OCI-LY3 (cell line): ENCODE results near the gene LHFPL6.
A peak's percentile ranks its signal among the peaks of the same experiment; 100 is the strongest.

Experiments
- H2AFZ ChIP-seq: fragments of 200-600, 300-600 bp; shearing (Covaris generic); 2 replicates; pipeline ENCODE4 v1.6.0; 2014; ENCODE audit warnings: antibody characterized with exemption, low read depth, low read length
- H3K27ac ChIP-seq: fragments of 200-600, 300-600 bp; sonication (generic); 2 replicates; pipeline ENCODE4 v1.5.1; 2014; ENCODE audit warnings: mild to moderate bottlenecking, low read length, moderate library complexity, mixed read lengths
- H3K27me3 ChIP-seq: fragments of 200-600, 300-600 bp; sonication (generic); 2 replicates; pipeline ENCODE4 v1.6.1; 2014; ENCODE audit warnings: low read depth, low read length, mixed read lengths
- H3K36me3 ChIP-seq: fragments of 200-600, 300-600 bp; sonication (generic); replicated peaks from 2 replicates; pipeline ENCODE3; 2014; ENCODE audit warnings: low read depth, low read length, mixed read lengths
- H3K4me1 ChIP-seq: fragments of 300-600, 200-600 bp; sonication (generic); 2 replicates; pipeline ENCODE4 v1.6.1; 2014; ENCODE audit warnings: low read length, mixed read lengths
- H3K4me2 ChIP-seq: fragments of 200-600, 300-600 bp; sonication (generic); 2 replicates; pipeline ENCODE4 v1.6.1; 2014; ENCODE audit warnings: low read length, mixed read lengths
- H3K4me3 ChIP-seq: fragments of 300-600, 200-600 bp; sonication (generic); 2 replicates; pipeline ENCODE4 v1.5.1; 2014; ENCODE audit warnings: antibody characterized with exemption, mild to moderate bottlenecking, low read length, moderate library complexity
- H3K79me2 ChIP-seq: fragments of 300-600, 200-600 bp; shearing (Covaris generic); 2 replicates; pipeline ENCODE4 v1.6.1; 2014; ENCODE audit warnings: mild to moderate bottlenecking, low read length, mixed read lengths
- H3K9ac ChIP-seq: fragments of 300-600, 200-600 bp; shearing (Covaris generic); 2 replicates; pipeline ENCODE4 v1.6.0; 2014; ENCODE audit warnings: mild to moderate bottlenecking, low read length, moderate library complexity
- H3K9me3 ChIP-seq: fragments of 200-600, 300-600 bp; shearing (Covaris generic); 2 replicates; pipeline ENCODE4 v1.6.1; 2014; ENCODE audit warnings: low read length, mixed read lengths; ENCODE audit not compliant: insufficient read depth
- H4K20me1 ChIP-seq: fragments of 200-600, 300-600 bp; sonication (generic); 2 replicates; pipeline ENCODE4 v1.6.1; 2016; ENCODE audit warnings: low read length, mixed read lengths; ENCODE audit not compliant: insufficient read depth
- CTCF ChIP-seq: fragments of 200-600, 300-600 bp; sonication (generic); IDR thresholded peaks from 2 replicates; pipeline ENCODE4 v1.5.1; 2014; ENCODE audit warnings: antibody characterized with exemption, low read length, low read depth
- EZH2phosphoT487 ChIP-seq: fragments of 200-600 bp; shearing (Covaris generic); IDR thresholded peaks from 2 replicates; pipeline ENCODE4 v1.6.1; 2018; ENCODE audit warnings: antibody characterized with exemption, mixed run types, low read depth

The LHFPL6 gene

DNA sequence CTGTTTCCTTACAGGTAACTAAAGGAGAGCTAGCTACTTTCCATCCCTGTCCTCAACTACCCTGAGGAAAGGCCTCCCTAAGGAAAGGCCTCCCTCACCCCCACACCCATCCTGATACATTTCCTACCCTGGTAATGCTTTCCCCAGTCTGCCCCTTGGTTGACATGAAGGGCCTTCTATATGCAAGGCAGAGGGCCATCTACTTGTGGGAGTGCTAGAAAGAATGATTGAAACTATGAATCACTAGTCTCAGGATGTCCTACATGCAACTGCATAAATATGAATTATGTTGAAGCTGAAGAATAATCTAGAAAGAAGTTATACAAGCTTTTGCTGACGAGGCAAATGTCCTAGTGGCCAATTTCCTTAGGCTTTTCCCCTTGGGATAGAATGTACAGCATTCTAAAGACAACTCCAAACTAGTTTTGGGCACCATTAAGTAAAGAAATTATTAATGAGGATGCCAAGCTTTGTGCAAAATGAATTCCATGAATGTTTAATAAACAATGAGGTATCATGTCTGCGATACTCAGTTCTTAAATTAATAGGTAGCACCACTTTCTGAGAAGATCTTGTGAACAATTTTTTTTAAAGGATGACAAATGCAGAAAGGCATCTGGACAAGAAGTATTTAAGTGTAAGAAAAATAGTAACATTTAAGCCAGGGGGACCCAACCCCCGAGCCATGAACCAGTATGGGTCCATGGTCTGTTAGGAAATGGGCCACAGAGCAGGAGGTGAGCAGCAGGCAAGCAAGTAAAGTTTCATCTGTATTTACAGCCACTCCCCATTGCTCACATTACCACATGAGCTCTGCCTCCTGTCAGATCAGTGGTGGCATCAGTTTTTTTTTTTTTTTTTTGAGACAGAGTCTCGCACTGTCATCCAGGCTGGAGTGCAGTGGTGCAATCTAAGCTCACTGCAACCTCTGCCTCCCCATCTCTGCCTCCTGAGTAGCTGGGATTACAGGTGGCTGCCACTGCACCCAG lies 223.0 kb downstream of the LHFPL6 start:
- Histone ChIP-seq H4K20me1 (no peaks in the 10 kb centered on the region), H3K9ac (peak overlapping the region; percentile 31), H3K4me2 (peak overlapping the region; percentile 72), H2AFZ (no peak overlapping the region), H3K4me3 (peak overlapping the region; percentile 41), H3K9me3 (no peaks in the 10 kb centered on the region), H3K27me3 (0 out of 2 replicates have a peak, but pooled peaks cover 5% of the 10 kb centered on the region), H3K4me1 (peaks cover 34% of the 10 kb centered on the region), H3K79me2 (no peaks in the 10 kb centered on the region), H3K36me3 (peaks cover 17% of the 10 kb centered on the region), H3K27ac (peak overlapping the region; percentile 73)
- TF ChIP-seq EZH2phosphoT487: no peak
- no peak for TF ChIP-seq CTCF

- Histone ChIP-seq H3K9me3 (no peaks in the 10 kb centered on the region), H3K27me3 (0 out of 2 replicates have a peak, but pooled peaks cover 5% of the 10 kb centered on the region), H4K20me1 (no peaks in the 10 kb centered on the region), H3K9ac (peak overlapping the region; percentile 31; the same call in 1 of the 2 replicates), H3K4me3 (peak overlapping the region; percentile 41), H3K27ac (peak overlapping the region; percentile 73), H3K4me1 (peaks cover 34% of the 10 kb centered on the region), H2AFZ (no peak overlapping the region), H3K79me2 (no peaks in the 10 kb centered on the region), H3K4me2 (peak overlapping the region; percentile 72), H3K36me3 (peaks cover 17% of the 10 kb centered on the region)
- TF ChIP-seq EZH2phosphoT487 (no peak), CTCF (no peak)
These were observed 223.9 kb downstream of the LHFPL6 start for GRCh38 chr13:39379118-39379517.

- H3K79me2 ChIP-seq: no peaks in the 10 kb centered on the region
- peaks cover 17% of the 10 kb centered on the region for H3K36me3 ChIP-seq
- H3K27me3 ChIP-seq: 0 out of 2 replicates have a peak, but pooled peaks cover 5% of the 10 kb centered on the region
- H3K4me2 ChIP-seq: peak overlapping the region; percentile 72
- H3K4me3 ChIP-seq: 0 out of 2 replicates have a peak overlapping the region, but pooled peaks have one; percentile 41
- TF ChIP-seq EZH2phosphoT487 (no peak), CTCF (no peak)
- H2AFZ ChIP-seq: no peak overlapping the region
- peak overlapping the region; percentile 7; the same call in 1 of the 2 replicates for H3K9ac ChIP-seq
- H3K4me1 ChIP-seq: peaks cover 34% of the 10 kb centered on the region
- no peaks in the 10 kb centered on the region for H4K20me1 ChIP-seq
- H3K27ac ChIP-seq: peak overlapping the region; percentile 73; the same call in 1 of the 2 replicates
- no peaks in the 10 kb centered on the region for H3K9me3 ChIP-seq
These were observed 224.7 kb downstream of the LHFPL6 start for GRCh38 chr13:39378306-39378705.

DNA sequence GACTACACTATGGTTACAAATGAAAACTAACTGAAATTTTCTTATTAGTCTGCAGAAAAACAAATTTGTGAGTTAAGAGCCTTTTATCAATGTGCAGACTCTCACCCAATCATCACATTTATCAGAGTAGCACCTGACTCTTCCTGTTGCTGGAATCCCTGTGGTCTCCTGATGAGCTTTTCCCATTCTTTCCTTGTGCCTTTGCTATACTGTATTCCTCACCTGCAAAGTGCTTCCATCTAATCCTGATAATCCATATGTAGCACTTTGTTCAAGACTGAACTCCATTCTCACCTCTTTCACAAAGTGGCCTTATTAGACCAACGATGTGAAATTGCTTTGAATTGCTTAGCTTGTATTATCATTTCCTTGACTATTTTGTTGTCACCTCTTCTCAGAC lies 225.3 kb downstream of the LHFPL6 start:
- H3K4me2 ChIP-seq: no peak overlapping the region
- H3K36me3 ChIP-seq: peaks cover 17% of the 10 kb centered on the region
- no peak overlapping the region for H3K9ac ChIP-seq
- H3K4me1 ChIP-seq: peaks cover 34% of the 10 kb centered on the region
- no peak overlapping the region for H3K27ac ChIP-seq
- no peaks in the 10 kb centered on the region for H3K79me2 ChIP-seq
- no peaks in the 10 kb centered on the region for H4K20me1 ChIP-seq
- H2AFZ ChIP-seq: no peak overlapping the region
- TF ChIP-seq EZH2phosphoT487 (no peak), CTCF (no peak)
- H3K9me3 ChIP-seq: no peaks in the 10 kb centered on the region
- H3K4me3 ChIP-seq: no peak overlapping the region
- H3K27me3 ChIP-seq: 0 out of 2 replicates have a peak, but pooled peaks cover 5% of the 10 kb centered on the region
